Measurements from ENCODE around the gene CWC25.

DNA sequence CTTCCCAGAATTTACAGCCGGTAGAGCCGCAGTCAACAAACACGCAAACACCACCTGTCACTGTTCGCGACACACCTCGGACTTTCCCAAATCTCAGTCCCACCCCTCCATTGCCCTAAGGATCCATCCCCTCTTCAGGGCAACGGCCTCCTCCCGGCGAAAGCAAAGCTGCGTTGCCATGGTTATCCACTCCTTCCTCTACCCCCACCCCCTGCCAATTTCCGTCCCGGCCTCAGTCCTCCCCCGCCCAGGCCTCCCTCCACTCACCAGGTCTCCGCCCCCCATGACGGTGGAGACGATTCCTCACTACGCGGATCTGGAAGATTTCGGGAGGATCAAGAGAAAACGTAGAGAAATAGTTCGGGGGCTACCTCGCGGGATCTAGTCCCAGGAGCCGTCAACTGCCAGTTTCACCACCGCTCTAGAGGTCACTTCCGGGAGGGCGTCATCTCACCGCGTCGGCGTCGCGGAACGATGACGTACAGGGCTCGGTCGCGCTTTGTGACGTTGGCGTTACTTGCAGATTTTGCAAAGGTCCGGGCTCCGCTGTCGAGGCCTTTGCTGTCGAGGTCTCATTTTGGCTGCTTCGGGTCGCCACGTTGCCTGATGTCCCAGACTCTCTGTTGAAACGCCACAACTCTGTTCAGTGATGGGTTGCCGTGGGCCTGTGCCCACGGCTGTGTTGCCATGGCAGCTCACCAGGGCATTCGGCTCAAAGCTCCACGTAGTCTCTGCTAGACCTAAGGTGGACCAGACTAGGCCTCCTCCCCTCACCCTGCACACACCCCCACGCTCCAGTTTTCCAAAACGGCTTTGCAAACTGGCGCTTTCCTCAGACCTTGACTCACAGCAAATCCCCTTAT lies at the start of gene CWC25:
- TF ChIP-seq, protein P1, sequence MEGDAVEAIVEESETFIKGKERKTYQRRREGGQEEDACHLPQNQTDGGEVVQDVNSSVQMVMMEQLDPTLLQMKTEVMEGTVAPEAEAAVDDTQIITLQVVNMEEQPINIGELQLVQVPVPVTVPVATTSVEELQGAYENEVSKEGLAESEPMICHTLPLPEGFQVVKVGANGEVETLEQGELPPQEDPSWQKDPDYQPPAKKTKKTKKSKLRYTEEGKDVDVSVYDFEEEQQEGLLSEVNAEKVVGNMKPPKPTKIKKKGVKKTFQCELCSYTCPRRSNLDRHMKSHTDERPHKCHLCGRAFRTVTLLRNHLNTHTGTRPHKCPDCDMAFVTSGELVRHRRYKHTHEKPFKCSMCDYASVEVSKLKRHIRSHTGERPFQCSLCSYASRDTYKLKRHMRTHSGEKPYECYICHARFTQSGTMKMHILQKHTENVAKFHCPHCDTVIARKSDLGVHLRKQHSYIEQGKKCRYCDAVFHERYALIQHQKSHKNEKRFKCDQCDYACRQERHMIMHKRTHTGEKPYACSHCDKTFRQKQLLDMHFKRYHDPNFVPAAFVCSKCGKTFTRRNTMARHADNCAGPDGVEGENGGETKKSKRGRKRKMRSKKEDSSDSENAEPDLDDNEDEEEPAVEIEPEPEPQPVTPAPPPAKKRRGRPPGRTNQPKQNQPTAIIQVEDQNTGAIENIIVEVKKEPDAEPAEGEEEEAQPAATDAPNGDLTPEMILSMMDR (IDR thresholded peaks at IDR 0.05) = no peak
- TF ChIP-seq POLR2A (IDR thresholded peaks at IDR 0.05) (peak; percentile 68 to 93), EP300 (IDR thresholded peaks at IDR 0.05) (no peak)

All from suprapubic skin (tissue), 3 donors.